ENCODE results near the gene OR8B2. TPM values are rescaled to one million over a fixed set of nuclear protein-coding genes. Genes with fewer than 3 reads are reported as not detected.
"Not testable (repeated sequence)": the region's sequence is repeated elsewhere in the genome, so short reads cannot be mapped to it uniquely, and the experiment has no call there.

The OR8B2 gene
- polyA plus RNA-seq, 2 donors = not detected

GRCh38 chr11:124398924-124399323 is 14.6 kb upstream of the OR8B2 start, which contains the start of gene OR8B3:
Gene OR8B3, minus strand, starts transcription at chr11:124399024. Its CDS starts 1,673 bp downstream, at chr11:124397351.
- Histone ChIP-seq H3K4me1 (ENCODE audit: control insufficient read depth in 2 of 2, insufficient read depth in 2 of 2, low read length in 1 of 2) (no peaks in the 10 kb centered on the region), H3K9me3 (ENCODE audit: control insufficient read depth in 2 of 2, insufficient read depth in 1 of 2, low read depth in 1 of 2, low read length in 1 of 2) (no peaks in the 10 kb centered on the region)

GRCh38 chr11:124396847-124397246 is 12.5 kb upstream of the OR8B2 start:
- not testable (repeated sequence) for H3K36me3 ChIP-seq (ENCODE audit: control insufficient read depth in 2 of 2, insufficient read depth in 2 of 2, low read length in 1 of 2); H3K9me3 ChIP-seq (ENCODE audit: control insufficient read depth in 2 of 2, insufficient read depth in 1 of 2, low read depth in 1 of 2, low read length in 1 of 2); H3K27ac ChIP-seq (ENCODE audit: low read depth in 2 of 2, low read length in 1 of 2); H3K4me1 ChIP-seq (ENCODE audit: control insufficient read depth in 2 of 2, insufficient read depth in 2 of 2, low read length in 1 of 2); H3K4me3 ChIP-seq (ENCODE audit: low read depth in 1 of 2, low read length in 2 of 2); H3K27me3 ChIP-seq (ENCODE audit: control insufficient read depth in 1 of 2, insufficient read depth in 2 of 2, low read length in 2 of 2)
- WGBS, 2 donors = 72 to 82% methylated on average over 2 of the region's 4 CpGs

More at GRCh38 chr11:124398924-124399323, 14.6 kb upstream of the OR8B2 start, which contains the start of gene OR8B3:
- Histone ChIP-seq H3K36me3 (ENCODE audit: control insufficient read depth in 2 of 2, insufficient read depth in 2 of 2, low read length in 1 of 2) (no peaks in the 10 kb centered on the region), H3K27ac (ENCODE audit: low read depth in 2 of 2, low read length in 1 of 2) (no peak within 1 kb of the TSS), H3K27me3 (ENCODE audit: control insufficient read depth in 1 of 2, insufficient read depth in 2 of 2, low read length in 2 of 2) (no peaks in the 10 kb centered on the region), H3K4me3 (ENCODE audit: low read depth in 1 of 2, low read length in 2 of 2) (no peak within 1 kb of the TSS)

GRCh38 chr11:124394408-124394807 is 10.1 kb upstream of the OR8B2 start:
- Histone ChIP-seq H3K27ac (ENCODE audit: low read depth in 2 of 2, low read length in 1 of 2) (no peak overlapping the region), H3K36me3 (ENCODE audit: control insufficient read depth in 2 of 2, insufficient read depth in 2 of 2, low read length in 1 of 2) (no peaks in the 10 kb centered on the region), H3K27me3 (ENCODE audit: control insufficient read depth in 1 of 2, insufficient read depth in 2 of 2, low read length in 2 of 2) (no peaks in the 10 kb centered on the region), H3K4me3 (ENCODE audit: low read depth in 1 of 2, low read length in 2 of 2) (no peak overlapping the region), H3K4me1 (ENCODE audit: control insufficient read depth in 2 of 2, insufficient read depth in 2 of 2, low read length in 1 of 2) (no peaks in the 10 kb centered on the region), H3K9me3 (ENCODE audit: control insufficient read depth in 2 of 2, insufficient read depth in 1 of 2, low read depth in 1 of 2, low read length in 1 of 2) (no peaks in the 10 kb centered on the region)
- 57 to 65% methylated on average over 3 of the region's 3 CpGs for WGBS, 2 donors

GRCh38 chr11:124382857-124383256 is 1.4 kb downstream of the OR8B2 start:
- H3K27ac ChIP-seq (ENCODE audit: low read depth in 2 of 2, low read length in 1 of 2); H3K4me3 ChIP-seq (ENCODE audit: low read depth in 1 of 2, low read length in 2 of 2); H3K36me3 ChIP-seq (ENCODE audit: control insufficient read depth in 2 of 2, insufficient read depth in 2 of 2, low read length in 1 of 2); H3K27me3 ChIP-seq (ENCODE audit: control insufficient read depth in 1 of 2, insufficient read depth in 2 of 2, low read length in 2 of 2); H3K9me3 ChIP-seq (ENCODE audit: control insufficient read depth in 2 of 2, insufficient read depth in 1 of 2, low read depth in 1 of 2, low read length in 1 of 2); H3K4me1 ChIP-seq (ENCODE audit: control insufficient read depth in 2 of 2, insufficient read depth in 2 of 2, low read length in 1 of 2): not testable (repeated sequence)
- 75 to 85% methylated on average over 4 of the region's 6 CpGs for WGBS, 2 donors

- H3K4me1 ChIP-seq (ENCODE audit: control insufficient read depth in 2 of 2, insufficient read depth in 2 of 2, low read length in 1 of 2) = no peaks in the 10 kb centered on the region
- no peaks in the 10 kb centered on the region for H3K9me3 ChIP-seq (ENCODE audit: control insufficient read depth in 2 of 2, insufficient read depth in 1 of 2, low read depth in 1 of 2, low read length in 1 of 2)
- H3K27me3 ChIP-seq (ENCODE audit: control insufficient read depth in 1 of 2, insufficient read depth in 2 of 2, low read length in 2 of 2) = no peaks in the 10 kb centered on the region
- no peaks in the 10 kb centered on the region for H3K36me3 ChIP-seq (ENCODE audit: control insufficient read depth in 2 of 2, insufficient read depth in 2 of 2, low read length in 1 of 2)
- no peak overlapping the region for H3K27ac ChIP-seq (ENCODE audit: low read depth in 2 of 2, low read length in 1 of 2)
- 90 to 91% methylated on average over 2 of the region's 2 CpGs for WGBS, 2 donors
- H3K4me3 ChIP-seq (ENCODE audit: low read depth in 1 of 2, low read length in 2 of 2) = no peak overlapping the region
Observed at GRCh38 chr11:124380585-124380984, 3.7 kb downstream of the OR8B2 start.

- no peaks in the 10 kb centered on the region for H3K4me1 ChIP-seq (ENCODE audit: control insufficient read depth in 2 of 2, insufficient read depth in 2 of 2, low read length in 1 of 2)
- no peaks in the 10 kb centered on the region for H3K9me3 ChIP-seq (ENCODE audit: control insufficient read depth in 2 of 2, insufficient read depth in 1 of 2, low read depth in 1 of 2, low read length in 1 of 2)
- H3K36me3 ChIP-seq (ENCODE audit: control insufficient read depth in 2 of 2, insufficient read depth in 2 of 2, low read length in 1 of 2) = no peaks in the 10 kb centered on the region
- H3K27ac ChIP-seq (ENCODE audit: low read depth in 2 of 2, low read length in 1 of 2) = no peak overlapping the region
- no peaks in the 10 kb centered on the region for H3K27me3 ChIP-seq (ENCODE audit: control insufficient read depth in 1 of 2, insufficient read depth in 2 of 2, low read length in 2 of 2)
- H3K4me3 ChIP-seq (ENCODE audit: low read depth in 1 of 2, low read length in 2 of 2) = no peak overlapping the region
- 77 to 78% methylated on average over 3 of the region's 3 CpGs for WGBS, 2 donors
Observed at GRCh38 chr11:124376280-124376679, 8.0 kb downstream of the OR8B2 start.

GRCh38 chr11:124359566-124359965 is 24.7 kb downstream of the OR8B2 start:
- Histone ChIP-seq H3K27ac (ENCODE audit: low read depth in 2 of 2, low read length in 1 of 2) (no peak overlapping the region), H3K9me3 (ENCODE audit: control insufficient read depth in 2 of 2, insufficient read depth in 1 of 2, low read depth in 1 of 2, low read length in 1 of 2) (no peaks in the 10 kb centered on the region), H3K36me3 (ENCODE audit: control insufficient read depth in 2 of 2, insufficient read depth in 2 of 2, low read length in 1 of 2) (no peaks in the 10 kb centered on the region), H3K4me1 (ENCODE audit: control insufficient read depth in 2 of 2, insufficient read depth in 2 of 2, low read length in 1 of 2) (no peaks in the 10 kb centered on the region), H3K27me3 (ENCODE audit: control insufficient read depth in 1 of 2, insufficient read depth in 2 of 2, low read length in 2 of 2) (no peaks in the 10 kb centered on the region), H3K4me3 (ENCODE audit: low read depth in 1 of 2, low read length in 2 of 2) (no peak overlapping the region)
- 25 to 31% methylated on average over 2 of the region's 2 CpGs for WGBS, 2 donors

GRCh38 chr11:124346311-124346955 is 37.9 kb downstream of the OR8B2 start:
- H3K27me3 ChIP-seq (ENCODE audit: control insufficient read depth in 1 of 2, insufficient read depth in 2 of 2, low read length in 2 of 2) = no peaks in the 10 kb centered on the region
- H3K9me3 ChIP-seq (ENCODE audit: control insufficient read depth in 2 of 2, insufficient read depth in 1 of 2, low read depth in 1 of 2, low read length in 1 of 2) = no peaks in the 10 kb centered on the region
- H3K4me3 ChIP-seq (ENCODE audit: low read depth in 1 of 2, low read length in 2 of 2) = no peak overlapping the region
- H3K36me3 ChIP-seq (ENCODE audit: control insufficient read depth in 2 of 2, insufficient read depth in 2 of 2, low read length in 1 of 2) = no peaks in the 10 kb centered on the region
- H3K27ac ChIP-seq (ENCODE audit: low read depth in 2 of 2, low read length in 1 of 2) = no peak overlapping the region
- H3K4me1 ChIP-seq (ENCODE audit: control insufficient read depth in 2 of 2, insufficient read depth in 2 of 2, low read length in 1 of 2) = no peaks in the 10 kb centered on the region
- WGBS, 2 donors = 25 to 54% methylated on average over 3 of the region's 3 CpGs

GRCh38 chr11:124344346-124344745 is 40.0 kb downstream of the OR8B2 start:
- Histone ChIP-seq H3K36me3 (ENCODE audit: control insufficient read depth in 2 of 2, insufficient read depth in 2 of 2, low read length in 1 of 2) (no peaks in the 10 kb centered on the region), H3K4me3 (ENCODE audit: low read depth in 1 of 2, low read length in 2 of 2) (no peak overlapping the region), H3K4me1 (ENCODE audit: control insufficient read depth in 2 of 2, insufficient read depth in 2 of 2, low read length in 1 of 2) (no peaks in the 10 kb centered on the region), H3K9me3 (ENCODE audit: control insufficient read depth in 2 of 2, insufficient read depth in 1 of 2, low read depth in 1 of 2, low read length in 1 of 2) (no peaks in the 10 kb centered on the region), H3K27ac (ENCODE audit: low read depth in 2 of 2, low read length in 1 of 2) (no peak overlapping the region), H3K27me3 (ENCODE audit: control insufficient read depth in 1 of 2, insufficient read depth in 2 of 2, low read length in 2 of 2) (no peaks in the 10 kb centered on the region)
- WGBS, 2 donors = 80 to 83% methylated on average over 5 of the region's 5 CpGs

- no peaks in the 10 kb centered on the region for H3K4me1 ChIP-seq (ENCODE audit: control insufficient read depth in 2 of 2, insufficient read depth in 2 of 2, low read length in 1 of 2)
- no peaks in the 10 kb centered on the region for H3K9me3 ChIP-seq (ENCODE audit: control insufficient read depth in 2 of 2, insufficient read depth in 1 of 2, low read depth in 1 of 2, low read length in 1 of 2)
- no peaks in the 10 kb centered on the region for H3K27me3 ChIP-seq (ENCODE audit: control insufficient read depth in 1 of 2, insufficient read depth in 2 of 2, low read length in 2 of 2)
- WGBS, 2 donors = 76 to 82% methylated on average over 2 of the region's 2 CpGs
- no peaks in the 10 kb centered on the region for H3K36me3 ChIP-seq (ENCODE audit: control insufficient read depth in 2 of 2, insufficient read depth in 2 of 2, low read length in 1 of 2)
- H3K27ac ChIP-seq (ENCODE audit: low read depth in 2 of 2, low read length in 1 of 2) = no peak overlapping the region
- no peak overlapping the region for H3K4me3 ChIP-seq (ENCODE audit: low read depth in 1 of 2, low read length in 2 of 2)
Observed at GRCh38 chr11:124340142-124340447, 44.2 kb downstream of the OR8B2 start.

All from esophagus (tissue), 2 donors.